GM21367 (cell line): ENCODE data around the gene APOM.
A peak's percentile ranks its signal among the peaks of the same experiment; 100 is the strongest.

ENCODE experiments used
- ATAC-seq: cut with Tn5 transposase; IDR thresholded peaks from one replicate; pipeline ENCODE4 v1.9.1; 2021; ENCODE audit not compliant: unreplicated experiment

The APOM gene

DNA sequence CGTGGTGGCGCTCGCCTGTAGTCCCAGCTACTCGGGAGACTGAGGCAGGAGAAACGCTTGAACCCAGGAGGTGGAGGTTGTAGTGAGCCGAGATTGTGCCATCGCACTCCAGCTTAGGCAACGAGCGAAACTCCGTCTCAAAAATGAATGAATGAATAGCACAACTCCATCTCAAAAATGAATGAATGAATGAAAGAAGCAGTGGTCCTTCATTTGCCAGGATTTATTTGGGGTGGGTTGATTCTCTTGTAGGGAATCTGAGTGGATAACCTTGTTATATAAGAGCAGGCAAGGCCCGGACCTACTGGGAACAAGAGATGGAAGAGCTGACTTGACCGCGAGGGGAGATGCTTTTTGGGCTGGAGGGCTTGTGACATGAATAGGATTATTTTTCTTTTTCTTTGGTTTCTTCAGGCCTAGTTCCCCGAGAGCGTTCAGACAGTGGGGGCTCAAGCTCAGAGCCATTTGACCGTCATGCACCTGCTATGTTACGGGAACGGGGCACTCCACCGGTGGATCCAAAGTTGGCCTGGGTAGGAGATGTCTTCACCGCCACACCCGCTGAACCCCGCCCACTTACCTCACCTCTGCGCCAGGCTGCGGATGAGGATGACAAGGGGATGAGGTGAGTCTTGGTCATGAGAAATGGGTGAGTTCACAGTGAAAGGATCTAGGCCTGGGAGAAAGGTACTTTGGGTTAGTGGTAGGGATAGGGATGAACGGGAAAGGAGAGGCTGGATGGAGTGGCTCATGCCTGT is 25.3 kb upstream of the APOM start:
- no peak for ATAC-seq

GRCh38 chr6:31631209-31631608 is 24.5 kb upstream of the APOM start:
- no peak for ATAC-seq

GRCh38 chr6:31631681-31632278 is 23.9 kb upstream of the APOM start:
- ATAC-seq = no peak

- ATAC-seq = no peak
Measured at GRCh38 chr6:31632279-31632946, 23.3 kb upstream of the APOM start.

GRCh38 chr6:31633447-31633846 is 22.2 kb upstream of the APOM start:
- ATAC-seq = no peak

DNA sequence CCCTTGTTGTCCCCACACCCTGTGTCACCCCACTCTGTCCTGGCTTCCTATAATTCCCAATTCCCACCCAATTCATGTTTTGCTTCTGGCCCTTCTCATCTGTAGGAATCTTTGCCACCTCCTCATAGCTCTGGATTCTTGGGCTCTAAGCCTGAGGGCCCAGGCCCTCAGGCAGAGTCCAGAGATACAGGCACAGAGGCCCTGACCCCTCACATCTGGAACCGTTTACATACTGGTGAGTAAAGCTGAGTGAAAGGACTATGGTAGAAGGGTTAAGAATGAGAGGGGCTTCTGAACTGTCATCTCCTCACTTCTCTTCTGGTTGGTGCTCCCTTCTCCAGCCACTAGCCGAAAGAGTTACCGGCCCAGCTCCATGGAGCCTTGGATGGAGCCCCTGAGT is 21.6 kb upstream of the APOM start:
- ATAC-seq = no peak

DNA sequence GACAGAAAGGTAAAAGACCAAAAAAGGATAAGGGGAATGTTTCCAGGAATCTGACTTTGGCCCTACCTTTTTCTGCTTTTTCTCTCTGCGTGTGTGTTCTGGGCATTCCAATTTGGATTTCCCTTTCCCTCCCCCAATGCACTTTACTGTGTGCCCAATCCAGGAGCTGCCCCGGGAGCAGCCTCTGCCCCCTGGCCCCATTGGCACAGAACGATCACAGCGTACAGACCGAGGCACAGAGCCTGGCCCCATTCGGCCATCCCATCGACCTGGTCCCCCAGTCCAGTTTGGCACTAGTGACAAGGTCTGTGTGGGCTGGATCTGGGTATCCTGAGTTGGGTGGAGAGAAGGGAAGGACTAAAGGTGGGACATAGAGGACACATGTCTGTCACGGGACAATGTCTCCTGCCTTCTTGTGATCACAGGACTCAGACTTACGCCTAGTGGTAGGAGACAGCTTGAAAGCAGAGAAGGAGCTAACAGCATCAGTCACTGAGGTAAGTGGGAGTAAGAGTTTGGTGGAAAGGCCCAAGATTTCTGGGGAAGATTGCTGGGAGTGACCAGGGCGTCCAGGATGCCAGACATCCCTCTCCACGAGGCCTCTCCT is 20.6 kb upstream of the APOM start:
- ATAC-seq = no peak

- no peak for ATAC-seq
Measured at GRCh38 chr6:31636698-31637596, 18.7 kb upstream of the APOM start.

GRCh38 chr6:31639043-31639442 is 16.7 kb upstream of the APOM start:
- ATAC-seq = no peak

- no peak for ATAC-seq
Measured at GRCh38 chr6:31639449-31639861, 16.2 kb upstream of the APOM start.

GRCh38 chr6:31640612-31641011 is 15.1 kb upstream of the APOM start:
- no peak for ATAC-seq

DNA sequence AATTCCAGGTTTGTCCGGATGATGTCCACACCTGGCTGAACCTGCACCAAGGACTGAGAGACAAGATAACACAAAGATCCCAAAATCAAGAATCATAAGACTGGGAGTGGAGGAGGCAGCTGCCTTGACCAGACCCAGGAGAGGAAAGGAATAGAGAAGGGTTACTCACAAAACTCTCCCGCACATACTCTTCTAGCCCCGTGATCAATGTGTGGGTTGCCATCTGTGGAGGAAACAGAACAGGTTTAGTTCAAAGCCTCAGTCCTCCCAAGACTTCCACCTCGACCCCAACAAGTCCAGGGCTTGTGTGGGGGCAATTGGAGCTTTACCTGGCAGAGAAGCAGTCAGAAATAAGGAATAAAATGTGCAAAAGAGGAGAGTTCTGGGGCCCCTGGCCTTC is 14.3 kb upstream of the APOM start:
- no peak for ATAC-seq

DNA sequence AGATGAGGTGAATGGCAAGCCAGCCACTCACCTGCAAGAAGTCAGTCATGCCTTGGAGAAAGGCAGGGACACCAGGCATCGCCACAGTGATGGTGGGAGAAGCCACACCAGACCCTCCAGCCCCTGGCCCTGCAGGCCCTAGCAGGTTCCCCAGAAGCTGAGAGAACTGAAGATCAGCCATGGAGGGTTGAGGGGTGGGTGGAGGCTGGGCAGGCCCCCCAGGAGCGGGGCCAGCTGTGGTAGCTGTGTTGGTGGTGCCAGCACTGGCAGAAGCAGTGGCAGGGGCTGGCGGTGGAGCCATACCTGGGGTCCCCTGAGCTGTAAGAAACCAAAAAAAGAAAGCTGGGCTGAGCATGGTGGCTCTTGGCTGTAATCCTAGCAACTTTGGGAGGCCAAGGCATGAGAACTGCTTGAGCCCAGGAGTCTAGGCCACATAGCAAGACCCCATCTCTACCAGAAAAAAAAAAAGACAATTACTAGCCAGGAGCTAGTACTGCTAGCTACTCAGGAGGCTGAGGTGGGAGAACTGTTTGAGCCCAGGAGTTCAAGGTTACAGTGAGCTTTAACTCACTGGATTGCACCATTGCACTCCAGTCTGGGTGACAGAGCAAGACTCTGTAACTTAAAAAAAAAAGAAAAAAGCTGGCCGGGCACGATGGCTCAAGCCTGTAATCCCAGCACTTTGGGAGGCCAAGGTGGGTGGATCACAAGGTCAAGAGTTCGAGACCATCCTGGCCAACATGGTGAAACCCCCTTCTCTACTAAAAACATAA is 12.7 kb upstream of the APOM start:
- ATAC-seq = no peak

GRCh38 chr6:31643818-31644454 is 11.8 kb upstream of the APOM start:
- ATAC-seq = no peak

DNA sequence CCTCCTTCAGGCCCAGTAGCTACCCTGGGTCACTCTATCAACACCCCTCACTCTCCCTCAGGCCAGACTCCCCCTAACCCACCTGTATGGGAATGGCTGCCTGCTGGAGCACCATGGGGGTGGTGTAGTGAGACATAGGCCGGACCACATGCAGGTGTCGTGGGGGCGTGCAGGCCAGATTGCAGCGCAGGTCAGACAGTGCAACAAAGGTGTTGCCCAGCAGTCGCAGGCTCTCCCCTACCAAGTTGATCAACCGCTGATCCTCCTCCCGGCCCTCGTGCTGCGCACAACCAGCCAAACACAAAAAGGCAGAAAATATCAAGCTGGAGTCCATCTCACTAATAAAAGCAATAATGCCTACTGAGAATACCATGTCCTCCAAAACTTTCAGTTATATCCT is 10.4 kb upstream of the APOM start:
- ATAC-seq = no peak

DNA sequence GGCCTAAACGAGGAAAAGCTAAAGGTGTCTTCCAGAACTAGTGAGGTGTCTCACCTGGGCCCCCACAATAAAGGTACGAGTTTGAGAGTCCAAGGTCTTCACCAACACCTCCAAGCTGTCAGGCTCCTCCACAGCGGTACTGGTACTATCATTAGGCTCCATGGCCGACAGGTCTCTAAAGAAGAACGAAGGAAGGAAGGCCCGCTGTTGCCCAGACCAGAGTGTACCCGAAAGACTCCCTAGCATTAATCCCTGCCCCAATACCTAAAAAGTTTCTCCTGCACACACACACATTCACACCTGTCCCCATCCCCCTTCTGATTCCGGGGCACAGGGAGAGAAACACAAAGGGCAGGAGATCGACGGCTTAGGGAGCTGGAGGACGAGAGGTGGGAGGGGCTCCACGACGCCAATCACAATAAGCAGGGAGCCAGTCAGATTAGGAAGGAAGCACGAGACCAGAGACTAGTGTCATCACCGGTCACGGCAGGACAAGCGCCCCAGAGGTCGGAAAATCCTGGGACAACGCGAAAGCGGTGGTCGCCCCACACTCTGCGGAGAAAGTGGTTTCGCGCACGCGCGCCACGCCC is 4.0 kb upstream of the APOM start:
- ATAC-seq = peak; percentile 25

- peak; percentile 42 for ATAC-seq
Measured at GRCh38 chr6:31652925-31653724, 2.6 kb upstream of the APOM start.

DNA sequence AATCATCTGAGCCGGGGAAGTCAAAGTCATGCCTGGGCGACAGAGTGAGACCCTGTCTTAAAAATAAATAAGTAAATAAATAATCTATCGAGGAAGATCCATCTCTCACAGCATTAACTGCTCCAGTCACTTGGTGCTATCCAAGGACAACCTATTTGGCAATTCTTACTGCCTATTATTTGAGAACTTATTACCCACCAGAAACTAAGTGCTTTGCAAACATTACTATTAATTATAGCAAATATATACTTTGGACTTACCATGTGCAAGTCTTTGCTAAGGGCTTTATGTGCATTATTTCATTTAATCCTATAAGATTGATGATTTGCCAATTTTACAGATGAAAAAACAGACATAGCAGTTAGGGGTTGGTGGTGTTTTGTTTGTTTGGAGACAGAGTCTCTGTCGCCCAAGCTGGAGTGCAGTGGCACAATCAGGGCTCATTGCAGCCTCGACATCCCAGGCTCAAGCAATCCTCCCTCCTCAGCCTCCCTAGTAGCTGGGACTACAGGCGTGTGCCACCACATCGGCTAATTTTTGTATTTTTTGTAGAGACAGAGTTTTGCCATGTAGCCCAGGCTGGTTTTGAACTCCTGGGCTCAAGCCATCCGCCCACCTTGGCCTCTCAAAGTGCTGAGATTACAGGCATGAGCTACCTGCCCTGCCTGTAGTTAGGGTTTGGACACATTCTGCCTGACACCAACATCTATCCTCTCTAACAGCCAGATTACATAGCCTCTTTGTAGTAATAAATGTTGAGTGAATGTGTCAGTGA is 933 bp upstream of the APOM start:
- ATAC-seq = no peak
